ENCODE data around the gene TACR1.

TACR1 gene

GRCh38 chr2:75044291-75044690 lies 155.0 kb downstream of the TACR1 start:
- no peak for DNase-seq

- DNase-seq: no peak
Measured at GRCh38 chr2:75042823-75043222, 156.5 kb downstream of the TACR1 start.

- DNase-seq: no peak
Measured at GRCh38 chr2:75041731-75042600, 157.4 kb downstream of the TACR1 start.

- DNase-seq: no peak
Measured at GRCh38 chr2:75041226-75041625, 158.1 kb downstream of the TACR1 start.

GRCh38 chr2:75035444-75036353 lies 163.6 kb downstream of the TACR1 start:
- no peak for DNase-seq

GRCh38 chr2:75033516-75033915 lies 165.8 kb downstream of the TACR1 start:
- no peak for DNase-seq

GRCh38 chr2:75031906-75032803 lies 167.2 kb downstream of the TACR1 start:
- DNase-seq: no peak

GRCh38 chr2:75031171-75031570 lies 168.1 kb downstream of the TACR1 start:
- no peak for DNase-seq

GRCh38 chr2:75030218-75031009 lies 168.9 kb downstream of the TACR1 start:
- no peak for DNase-seq

GRCh38 chr2:75027886-75028285 lies 171.4 kb downstream of the TACR1 start:
- DNase-seq: no peak

GRCh38 chr2:75025633-75026380 lies 173.5 kb downstream of the TACR1 start:
- DNase-seq: no peak

GRCh38 chr2:75025216-75025615 lies 174.1 kb downstream of the TACR1 start:
- no peak for DNase-seq

GRCh38 chr2:75023666-75024455 lies 175.5 kb downstream of the TACR1 start:
- no peak for DNase-seq

GRCh38 chr2:75022516-75022915 lies 176.8 kb downstream of the TACR1 start:
- no peak for DNase-seq

- no peak for DNase-seq
Measured at GRCh38 chr2:75021672-75022071, 177.6 kb downstream of the TACR1 start.

GRCh38 chr2:75020476-75020875 lies 178.8 kb downstream of the TACR1 start:
- DNase-seq: no peak

GRCh38 chr2:75019790-75020189 lies 179.5 kb downstream of the TACR1 start:
- no peak for DNase-seq

- DNase-seq: no peak
Measured at GRCh38 chr2:75018162-75018561, 181.2 kb downstream of the TACR1 start.

- DNase-seq: no peak
Measured at GRCh38 chr2:75012080-75012479, 187.2 kb downstream of the TACR1 start.

- DNase-seq: no peak
Measured at GRCh38 chr2:75010571-75010970, 188.7 kb downstream of the TACR1 start.
